NT2/D1 (cell line): ENCODE data around the gene SUPT20H.

Experiments
- SUZ12 ChIP-seq: IDR thresholded peaks from 2 replicates; pipeline ENCODE4 v1.6.1; 2011; ENCODE audit not compliant: insufficient read length, insufficient read depth; ENCODE audit errors: extremely low read depth
- YY1 ChIP-seq: IDR thresholded peaks from 2 replicates; pipeline ENCODE4 v1.6.1; 2011; ENCODE audit not compliant: insufficient read length, insufficient read depth
- ZNF274 ChIP-seq: IDR thresholded peaks from 2 replicates; pipeline ENCODE4 v1.6.1; 2011; ENCODE audit warnings: mild to moderate bottlenecking, low read depth, low read length

DNA sequence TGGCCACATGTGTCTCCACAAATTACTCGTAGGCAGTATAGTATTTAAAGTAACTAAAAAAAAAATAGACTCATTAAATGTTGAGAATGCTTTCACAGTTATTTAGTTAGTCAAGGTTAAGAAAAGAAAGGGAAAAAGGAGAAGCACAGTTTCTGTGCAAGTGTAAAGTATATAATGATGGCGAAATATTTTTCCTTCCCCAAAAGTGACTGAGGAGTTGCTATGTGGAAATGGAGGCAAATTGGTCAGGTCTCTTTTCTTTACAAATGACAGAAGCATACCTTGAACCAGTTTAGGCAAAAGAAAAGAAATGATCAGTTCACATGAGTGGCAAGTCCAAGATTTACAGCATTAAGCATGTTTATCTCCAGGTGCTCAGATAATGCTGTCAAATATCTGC is 28.0 kb upstream of the SUPT20H start:
- TF ChIP-seq ZNF274 (no peak), YY1 (no peak), SUZ12 (no peak)
